H1 (cell line): ENCODE measurements around the gene FITM2. TPM values are rescaled to one million over a fixed set of nuclear protein-coding genes. Genes with fewer than 3 reads are reported as not detected.

Experiments used
- CTCF ChIA-PET: fragments of 300-600 bp; sonication (Branson Sonifier 250); formaldehyde crosslinking; loops from one replicate; lab custom pipeline; 2021; ENCODE audit not compliant: partially characterized antibody; lab: Charles Lee
- POLR2A ChIA-PET: fragments of 300-600 bp; sonication (Branson Sonifier 250); formaldehyde crosslinking; loops from one replicate; lab custom pipeline; 2021; ENCODE audit warnings: inconsistent platforms; ENCODE audit not compliant: partially characterized antibody; lab: Charles Lee
- DNase-seq, 2 experiments: peaks; one replicate each; pipeline versions ENCODE4 v3.0.0 to v3.0.0-alpha.2; 2010 to 2022; ENCODE audit warnings: low spot score in 2 of 2, low read depth in 1 of 2, mixed read lengths in 1 of 2
- FAIRE-seq: peaks from 2 replicates; lab custom pipeline; 2011; peaks lifted over from hg19 to GRCh38; lab: Jason Lieb, UNC
- H2AFZ ChIP-seq: 2 replicates; pipeline ENCODE4 v1.8.1; 2012; ENCODE audit warnings: low read length, inconsistent platforms
- H2AK5ac ChIP-seq: 2 replicates; pipeline ENCODE4 v1.6.1; 2013; ENCODE audit warnings: low read depth, low read length
- H2BK120ac ChIP-seq: replicated peaks from 2 replicates; pipeline ENCODE3; 2013; ENCODE audit warnings: low read depth, low read length, inconsistent platforms
- H2BK12ac ChIP-seq: 2 replicates; pipeline ENCODE4 v1.6.1; 2013; ENCODE audit warnings: low read depth, low read length
- H2BK15ac ChIP-seq: 2 replicates; pipeline ENCODE4 v1.6.1; 2013; ENCODE audit warnings: low read length
- H2BK20ac ChIP-seq: 2 replicates; pipeline ENCODE4 v1.6.1; 2013; ENCODE audit warnings: low read length
- H2BK5ac ChIP-seq: 2 replicates; pipeline ENCODE4 v1.6.1; 2013; ENCODE audit warnings: low read depth, low read length
- H3K14ac ChIP-seq: 2 replicates; pipeline ENCODE4 v1.6.1; 2013; ENCODE audit warnings: inconsistent platforms; ENCODE audit not compliant: insufficient read length
- H3K18ac ChIP-seq: 2 replicates; pipeline ENCODE4 v1.6.1; 2013; ENCODE audit warnings: low read length; ENCODE audit errors: extremely low read depth
- H3K23ac ChIP-seq: 2 replicates; pipeline ENCODE4 v1.6.1; 2013; ENCODE audit warnings: inconsistent platforms; ENCODE audit not compliant: insufficient read length
- H3K23me2 ChIP-seq: 2 replicates; pipeline ENCODE4 v1.6.1; 2013; ENCODE audit warnings: low read depth, low read length
- H3K27ac ChIP-seq: 2 replicates; pipeline ENCODE4 v1.6.1; 2011; ENCODE audit warnings: low read depth, low read length, inconsistent platforms
- H3K27me3 ChIP-seq, 4 experiments: replicated peaks in 1 of 4; 1 replicate in 1 of 4; 2 replicates in 3 of 4; pipeline versions ENCODE4 v1.6.1 to v1.8.1; 2011 to 2013; ENCODE audit warnings: low read length in 3 of 4, mild to moderate bottlenecking in 3 of 4, inconsistent platforms in 2 of 4, mixed read lengths in 2 of 4, moderate library complexity in 1 of 4; ENCODE audit not compliant: control insufficient read depth in 3 of 4, insufficient read depth in 3 of 4; ENCODE audit errors: extremely low read depth in 1 of 4
- H3K36me3 ChIP-seq, 4 experiments: 2 replicates each; pipeline versions ENCODE4 v1.6.1 to v1.8.1; 2011 to 2013; ENCODE audit warnings: mild to moderate bottlenecking in 4 of 4, low read length in 3 of 4, moderate library complexity in 2 of 4, control low read depth in 1 of 4, inconsistent platforms in 1 of 4; ENCODE audit not compliant: insufficient read depth in 4 of 4, control insufficient read depth in 2 of 4
- H3K4ac ChIP-seq: replicated peaks from 2 replicates; pipeline ENCODE3; 2013; ENCODE audit warnings: low read length, low read depth, mixed read lengths, inconsistent platforms; ENCODE audit not compliant: insufficient read length
- H3K4me1 ChIP-seq, 4 experiments: replicated peaks in 1 of 4; 1 replicate in 1 of 4; 2 replicates in 3 of 4; pipeline versions ENCODE4 v1.6.1 to v1.8.1; 2011 to 2013; ENCODE audit warnings: low read length in 3 of 4, inconsistent platforms in 2 of 4, mixed read lengths in 1 of 4; ENCODE audit not compliant: insufficient read depth in 4 of 4, control insufficient read depth in 3 of 4
- H3K4me2 ChIP-seq, 2 experiments: 2 replicates each; pipeline versions ENCODE4 v1.6.1 to v1.8.1; 2011 to 2013; ENCODE audit warnings: low read depth in 2 of 2, low read length in 2 of 2, control low read depth in 1 of 2, inconsistent platforms in 1 of 2, mild to moderate bottlenecking in 1 of 2; ENCODE audit not compliant: insufficient read depth in 1 of 2
- H3K4me3 ChIP-seq, 4 experiments: fragments of 200-600, 300-600 bp in 1 of 4; sonication (generic), shearing (Covaris generic), sonication (Bioruptor Twin) in 1 of 4; 2 replicates each; pipeline versions ENCODE4 v1.5.1 to v1.8.1; 2011 to 2016; ENCODE audit warnings: low read length in 4 of 4, low read depth in 3 of 4, control low read depth in 2 of 4, inconsistent platforms in 2 of 4, mild to moderate bottlenecking in 2 of 4, mixed read lengths in 1 of 4, moderate library complexity in 1 of 4; ENCODE audit not compliant: insufficient read depth in 2 of 4; ENCODE audit errors: extremely low read depth in 1 of 4
- H3K56ac ChIP-seq: replicated peaks from 2 replicates; pipeline ENCODE3; 2013; ENCODE audit warnings: low read depth, mild to moderate bottlenecking, mixed read lengths, low read length, inconsistent platforms; ENCODE audit not compliant: insufficient read length
- H3K79me1 ChIP-seq: 2 replicates; pipeline ENCODE4 v1.6.1; 2013; ENCODE audit warnings: low read depth, low read length, control low read depth
- H3K79me2 ChIP-seq, 2 experiments: 2 replicates each; pipeline versions ENCODE4 v1.6.1 to v1.8.1; 2012 to 2013; ENCODE audit warnings: low read length in 2 of 2, mild to moderate bottlenecking in 2 of 2, inconsistent platforms in 1 of 2; ENCODE audit not compliant: insufficient read depth in 2 of 2, control insufficient read depth in 1 of 2
- H3K9ac ChIP-seq, 4 experiments: replicated peaks in 1 of 4; 1 replicate in 1 of 4; 2 replicates in 3 of 4; pipeline versions ENCODE4 v1.6.1 to v1.8.1; 2011 to 2013; ENCODE audit warnings: low read depth in 3 of 4, low read length in 3 of 4, control low read depth in 2 of 4, mild to moderate bottlenecking in 2 of 4, moderate library complexity in 2 of 4, inconsistent platforms in 1 of 4; ENCODE audit errors: extremely low read depth in 1 of 4
- H3K9me3 ChIP-seq, 2 experiments: 2 replicates each; pipeline versions ENCODE4 v1.6.1 to v1.8.1; 2012 to 2013; ENCODE audit warnings: mild to moderate bottlenecking in 2 of 2, moderate library complexity in 2 of 2, control low read depth in 1 of 2, inconsistent platforms in 1 of 2, low read depth in 1 of 2, low read length in 1 of 2, mixed read lengths in 1 of 2; ENCODE audit not compliant: insufficient read depth in 2 of 2
- H4K20me1 ChIP-seq, 2 experiments: replicated peaks in 1 of 2; 2 replicates each; pipeline versions ENCODE3 to v1.8.1; 2011 to 2013; ENCODE audit warnings: inconsistent platforms in 2 of 2, low read length in 2 of 2, mild to moderate bottlenecking in 1 of 2; ENCODE audit not compliant: insufficient read depth in 2 of 2, control insufficient read depth in 1 of 2
- H4K5ac ChIP-seq: 2 replicates; pipeline ENCODE4 v1.6.1; 2013; ENCODE audit warnings: low read length, low read depth, mixed read lengths, inconsistent platforms; ENCODE audit not compliant: insufficient read length
- H4K8ac ChIP-seq: 2 replicates; pipeline ENCODE4 v1.8.0; 2013; ENCODE audit warnings: mild to moderate bottlenecking, moderate library complexity, low read length, inconsistent platforms; ENCODE audit not compliant: insufficient read depth; ENCODE audit errors: extremely low read depth
- H4K91ac ChIP-seq: replicated peaks from 2 replicates; pipeline ENCODE3; 2013; ENCODE audit warnings: low read length, mixed read lengths, inconsistent platforms; ENCODE audit not compliant: insufficient read length
- WGBS, 2 experiments: shearing (Covaris generic) in 1 of 2; methylation state at CpG; one replicate each; pipeline versions ENCODE4 v1.1.6 to v1.1.7; 2013 to 2015; ENCODE audit warnings: low lambda C conversion rate in 2 of 2, mixed read lengths in 2 of 2, inconsistent platforms in 1 of 2, low coverage in 1 of 2, missing lambda C conversion rate in 1 of 2; ENCODE audit not compliant: insufficient replicate concordance in 2 of 2, insufficient coverage in 1 of 2, insufficient read length in 1 of 2; ENCODE audit errors: extremely low coverage in 1 of 2, missing lambda C conversion rate in 1 of 2; 5-methylcytosine and 5-hydroxymethylcytosine counted together
- polyA plus RNA-seq, 7 experiments: library from polyadenylated mRNA; depleted of rRNA in 3 of 7; stranded (reverse) in 5 of 7; unstranded in 2 of 7; fragments of >200 nt in 5 of 7; fragments of 200-250 nt in 2 of 7; gene quantifications; 1 replicate in 5 of 7; 2 replicates in 1 of 7; 4 replicates in 1 of 7; pipeline versions ENCODE4 v1.2.1 to v1.2.3, GENCODE V29; 2011 to 2013; ENCODE audit warnings: missing spikeins in 2 of 7, mixed read lengths in 2 of 7
- total RNA-seq: library from RNA; stranded (reverse); fragmentation: NEBNext Ultra II Directional; extraction: Animal tissue kit (Norgen Biotek cat#: 25700); gene quantifications from 2 replicates; pipeline ENCODE4 v1.2.1, GENCODE V29; 2021

The FITM2 gene
- total and polyA plus RNA-seq, 2 of the 8 experiments (the other 6 are each of a cell fraction or from before 2014, with no cell fraction given), result 1.1 to 2.1 TPM

GRCh38 chr20:44348168-44348659 is 37.2 kb upstream of the FITM2 start:
- Histone ChIP-seq H3K23ac (no peak overlapping the region), H4K20me1 (no peaks in the 10 kb centered on the region), H2BK120ac (no peak overlapping the region), H3K79me2 (no peaks in the 10 kb centered on the region), H3K4me1 (peaks cover 0 to 6% (median 0%) of the 10 kb centered on the region in 4 experiments; a peak in 1 of 7 replicates), H3K27ac (no peak overlapping the region), H3K9me3 (no peaks in the 10 kb centered on the region), H4K5ac (no peak overlapping the region), H2BK5ac (no peak overlapping the region), H3K4me2 (no peak overlapping the region), H2BK20ac (no peak overlapping the region), H4K91ac (no peak overlapping the region), H3K23me2 (no peaks in the 10 kb centered on the region), H3K27me3 (peaks cover 0 to 3% (median 0%) of the 10 kb centered on the region in 4 experiments; a peak in 2 of 7 replicates), H2AFZ (no peak overlapping the region), H2BK15ac (no peak overlapping the region), H3K4ac (no peak overlapping the region), H3K18ac (no peak overlapping the region), H3K79me1 (no peaks in the 10 kb centered on the region), H2BK12ac (no peak overlapping the region), H4K8ac (no peak overlapping the region), H2AK5ac (no peak overlapping the region), H3K36me3 (no peaks in the 10 kb centered on the region), H3K56ac (no peak overlapping the region), H3K14ac (no peak overlapping the region), H3K4me3 (no peak overlapping the region), H3K9ac (no peak overlapping the region)
- WGBS, 2 experiments, result 93% methylated on average over 3 of the region's 4 CpGs; no CpG with 5 or more reads in 1 of the 2 experiments
- ChIA-PET POLR2A (no interaction called here), CTCF (interaction anchor here (0.6 to 0.7 kb wide), 2 partner anchors 283 to 868 kb away, joined by 3 to 4 read pairs; no protein-coding TSS in a partner anchor)
- FAIRE-seq, result no peak
- no peak for DNase-seq
